K562 (cell line): ENCODE data around the gene NDUFB10. TPM values are rescaled to one million over a fixed set of nuclear protein-coding genes. Genes with fewer than 3 reads are reported as not detected.

ENCODE experiments used
- ADNP ChIP-seq: fragments of 200-800 bp; sonication (Bioruptor generic); IDR thresholded peaks from 2 replicates; pipeline ENCODE4 v1.6.1; 2016; ENCODE audit warnings: missing genetic modification characterization, missing compliant biosample characterization
- ATF7 ChIP-seq: fragments of 450-650 bp; IDR thresholded peaks from 2 replicates; pipeline ENCODE4 v1.7.1; 2014; ENCODE audit warnings: mild to moderate bottlenecking, moderate library complexity
- CCAR2 ChIP-seq: fragments of 200-400 bp; formaldehyde crosslinking; IDR thresholded peaks from 2 replicates; pipeline ENCODE4 v1.6.1; 2017; ENCODE audit warnings: mild to moderate bottlenecking, low read depth, low read length
- EGR1 ChIP-seq: fragments of 450-650 bp; conservative IDR thresholded peaks from 2 replicates; pipeline ENCODE4 v1.6.1; 2017; ENCODE audit warnings: mild to moderate bottlenecking
- HES1 ChIP-seq: fragments of 450-650 bp; IDR thresholded peaks from 2 replicates; pipeline ENCODE4 v1.6.1; 2016; ENCODE audit warnings: low read depth, mild to moderate bottlenecking, moderate library complexity
- MBD2 ChIP-seq: sonication (generic); IDR thresholded peaks from 2 replicates; pipeline ENCODE4 v1.6.1; 2016; ENCODE audit warnings: low read depth, borderline replicate concordance
- NR4A1 ChIP-seq, 2 experiments: fragments of 250-450 bp in 1 of 2; fragments of 450-650 bp in 1 of 2; sonication (Bioruptor Pico) in 1 of 2; IDR thresholded peaks; 2 replicates each; pipeline versions ENCODE4 v1.4.0 to v1.6.1; 2016 to 2020; ENCODE audit warnings: mild to moderate bottlenecking in 2 of 2, missing compliant biosample characterization in 1 of 2, missing genetic modification characterization in 1 of 2, moderate library complexity in 1 of 2
- PCBP1 ChIP-seq: fragments of 200-400 bp; formaldehyde crosslinking; IDR thresholded peaks from 2 replicates; pipeline ENCODE4 v1.6.1; 2018; ENCODE audit warnings: mild to moderate bottlenecking, low read depth, low read length; ENCODE audit not compliant: poor library complexity, severe bottlenecking
- PKNOX1 ChIP-seq: fragments of 450-650 bp; IDR thresholded peaks from 2 replicates; pipeline ENCODE4 v1.6.1; 2016
- POLR2G ChIP-seq: fragments of 200-400 bp; formaldehyde crosslinking; IDR thresholded peaks from 2 replicates; pipeline ENCODE4 v1.6.1; 2017; ENCODE audit warnings: low read depth, mild to moderate bottlenecking, antibody characterized with exemption, low read length, moderate library complexity
- RAD21 ChIP-seq, 2 experiments: fragments of 250-450 bp in 1 of 2; fragments of 450-650 bp in 1 of 2; sonication (Bioruptor Pico) in 1 of 2; formaldehyde crosslinking in 1 of 2; IDR thresholded peaks in 1 of 2; conservative IDR thresholded peaks in 1 of 2; 2 replicates each; pipeline versions ENCODE4 v1.4.0 to v1.8.0; 2020 to 2022; ENCODE audit warnings: mild to moderate bottlenecking in 2 of 2, moderate library complexity in 1 of 2
- RBM34 ChIP-seq: fragments of 200-400 bp; formaldehyde crosslinking; IDR thresholded peaks from 2 replicates; pipeline ENCODE4 v1.6.1; 2018; ENCODE audit warnings: low read length, borderline replicate concordance; ENCODE audit not compliant: insufficient read depth
- RFX1 ChIP-seq: fragments of 450-650 bp; IDR thresholded peaks from 2 replicates; pipeline ENCODE4 v1.6.1; 2016; ENCODE audit warnings: mild to moderate bottlenecking, moderate library complexity
- RNF2 ChIP-seq: sonication (generic); IDR thresholded peaks from 2 replicates; pipeline ENCODE4 v1.6.1; 2016
- TAF9B ChIP-seq: fragments of 450-650 bp; IDR thresholded peaks from 2 replicates; pipeline ENCODE4 v1.6.1; 2018; ENCODE audit warnings: mild to moderate bottlenecking; ENCODE audit not compliant: partially characterized antibody
- ZBTB1 ChIP-seq: sonication (generic); formaldehyde crosslinking; IDR thresholded peaks from 2 replicates; pipeline ENCODE4 v1.8.1; 2023; ENCODE audit warnings: missing genetic modification reagents, low read depth, mild to moderate bottlenecking, borderline replicate concordance
- ZNF407 ChIP-seq: fragments of 450-650 bp; IDR thresholded peaks from 2 replicates; pipeline ENCODE4 v1.6.1; 2016; ENCODE audit warnings: low read depth
- ZNF77 ChIP-seq: fragments of 250-450 bp; sonication (Bioruptor Pico); IDR thresholded peaks from 2 replicates; pipeline ENCODE4 v1.5.0; 2020
- polyA plus RNA-seq, 8 experiments: library from polyadenylated mRNA; depleted of rRNA in 4 of 8; stranded (reverse) in 5 of 8; unstranded in 3 of 8; fragments of >200 nt; fragmentation: Nextera tagmentation in 2 of 8; fragmentation: Illumina TruSeq in 1 of 8; extraction: Ambion mirVana in 2 of 8; extraction: Trizol in 1 of 8; gene quantifications; 2 replicates each; pipeline versions ENCODE4 v1.2.1 to v1.2.3, GENCODE V29; 2011 to 2014; ENCODE audit warnings: inconsistent platforms in 1 of 8, missing spikeins in 1 of 8
- total RNA-seq, 7 experiments: library from RNA; depleted of rRNA in 6 of 7; stranded (reverse); fragments of >200 nt in 6 of 7; fragmentation: Illumina TruSeq in 2 of 7; extraction: Trizol in 2 of 7; gene quantifications; 2 replicates each; pipeline versions ENCODE4 v1.2.1 to v1.2.3, GENCODE V29; 2011 to 2021; ENCODE audit warnings: low replicate concordance in 1 of 7

NDUFB10 gene
- total and polyA plus RNA-seq, 9 of the 15 experiments (the other 6 are each of a cell fraction or from before 2014, with no cell fraction given): 69.3 to 527 (median 161) TPM

- TF ChIP-seq RNF2: no peak
- TF ChIP-seq EGR1: peak; percentile 58
- no peak for TF ChIP-seq ZBTB1
- TF ChIP-seq CCAR2: no peak
- TF ChIP-seq RFX1: no peak
- peak; percentile 50 for TF ChIP-seq PCBP1
- no peak for TF ChIP-seq RAD21 (CRISPR knock-in tag; conservative IDR thresholded peaks at IDR 0.05 in 1 of 2, IDR thresholded peaks at IDR 0.05 in 1 of 2)
- no peak for TF ChIP-seq RBM34
- TF ChIP-seq PKNOX1: peak; percentile 43; the same call in 1 of the 2 replicates
- no peak for TF ChIP-seq MBD2
- no peak for TF ChIP-seq TAF9B
- 0 out of 2 replicates have a peak, but pooled peaks have one; percentile 23 for TF ChIP-seq NR4A1 (CRISPR knock-in tag; IDR thresholded peaks at IDR 0.05)
- TF ChIP-seq NR4A1 (tag; IDR thresholded peaks at IDR 0.05): no peak
- TF ChIP-seq HES1: no peak
- no peak for TF ChIP-seq ZNF407
- no peak for TF ChIP-seq ATF7
- TF ChIP-seq POLR2G: peak; percentile 95
- no peak for TF ChIP-seq ADNP (tag)
- no peak for TF ChIP-seq ZNF77 (CRISPR knock-in tag)
These were observed 16.3 kb upstream of the NDUFB10 start, which contains the start of gene MSRB1 (continued) for GRCh38 chr16:1942810-1943726.
